Measurements from ENCODE around the gene INPP5D. TPM values are rescaled to one million over a fixed set of nuclear protein-coding genes. Genes with fewer than 3 reads are reported as not detected.

INPP5D gene
- total RNA-seq, 1 experiment from 2014 or later: 12.7 TPM

GRCh38 chr2:233135421-233135820, 75.3 kb downstream of the INPP5D start:
- H3K27ac ChIP-seq (ENCODE audit: insufficient read length, low read depth, low read length): no peak overlapping the region
- H3K27ac Mint-ChIP-seq: no peak overlapping the region
- no peaks in the 10 kb centered on the region; the same call in 1 of the 2 replicates for H3K4me1 ChIP-seq (ENCODE audit: insufficient read depth, low read length)
- no peak overlapping the region for H4K5ac ChIP-seq (ENCODE audit: insufficient read length, low read depth, low read length)
- no peak overlapping the region for H3K4ac ChIP-seq (ENCODE audit: low read depth, low read length)
- no peak overlapping the region for H2BK120ac ChIP-seq (ENCODE audit: low read depth, low read length, poor library complexity, severe bottlenecking)
- no peaks in the 10 kb centered on the region for H3K9me3 ChIP-seq (ENCODE audit: control insufficient read depth, low read depth, low read length)
- H3K4me1 Mint-ChIP-seq: peaks cover 31 to 32% of the 10 kb centered on the region in 2 experiments
- no peak overlapping the region for H2BK5ac ChIP-seq (ENCODE audit: insufficient read length, low read length)
- no peak overlapping the region for H2BK20ac ChIP-seq (ENCODE audit: low read depth, low read length, poor library complexity, severe bottlenecking)
- no peak overlapping the region for H2BK12ac ChIP-seq (ENCODE audit: insufficient read length, low read depth, low read length)
- H3K4me3 Mint-ChIP-seq: no peak overlapping the region
- H3K27me3 ChIP-seq (ENCODE audit: insufficient read depth, low read length): no peaks in the 10 kb centered on the region
- no peak for TF ChIP-seq CTCF (conservative IDR thresholded peaks at IDR 0.05)
- no peaks in the 10 kb centered on the region for H3K79me1 ChIP-seq (ENCODE audit: insufficient read depth, low read depth, low read length, poor library complexity, severe bottlenecking)
- no peaks in the 10 kb centered on the region; the same call in 1 of the 2 replicates for H3K27me3 Mint-ChIP-seq (ENCODE audit: low read depth)
- H4K8ac ChIP-seq (replicated peaks; ENCODE audit: insufficient read length, low read depth, low read length): no peak overlapping the region
- H2BK15ac ChIP-seq (ENCODE audit: low read depth, low read length): no peak overlapping the region
- no peak overlapping the region for H4K91ac ChIP-seq (ENCODE audit: insufficient read length, low read depth, low read length)
- no peak overlapping the region for H3K14ac ChIP-seq (ENCODE audit: insufficient read depth, low read length)
- no peak overlapping the region for H3K18ac ChIP-seq (ENCODE audit: insufficient read length, low read depth, low read length)
- WGBS (ENCODE audit: extremely low coverage, insufficient read length, low lambda C conversion rate): no CpG with 5 or more reads among the region's 1 CpG
- no peak overlapping the region for H2AFZ ChIP-seq (ENCODE audit: low read length)
- H3K23me2 ChIP-seq (ENCODE audit: insufficient read length, low read depth, low read length, poor library complexity, severe bottlenecking): no peaks in the 10 kb centered on the region
- H4K20me1 ChIP-seq (ENCODE audit: control insufficient read depth, insufficient read depth, insufficient read length): no peaks in the 10 kb centered on the region
- no peak for DNase-seq
- H3T11ph ChIP-seq (ENCODE audit: low read length): no peak overlapping the region
- H3K23ac ChIP-seq (ENCODE audit: insufficient read length, low read depth, low read length): no peak overlapping the region
- H3K9me3 Mint-ChIP-seq: peaks cover 7 to 12% of the 10 kb centered on the region in 2 experiments
- H3K4me2 ChIP-seq (ENCODE audit: insufficient read depth, insufficient read length, low read length): no peak overlapping the region
- H3K36me3 Mint-ChIP-seq (ENCODE audit: insufficient read depth in 1 of 3, low read depth in 3 of 3): peaks cover 6 to 13% (median 6%) of the 10 kb centered on the region in 3 experiments; a peak in 6 of 7 replicates
- no peak overlapping the region for H3K56ac ChIP-seq (ENCODE audit: insufficient read length, low read depth, low read length)
- no peaks in the 10 kb centered on the region for H3K79me2 ChIP-seq (ENCODE audit: insufficient read depth, low read length)
- H3K9ac ChIP-seq (ENCODE audit: extremely low read depth, insufficient read length, low read length): no peak overlapping the region
- H2AK5ac ChIP-seq (ENCODE audit: insufficient read length, low read length): no peak overlapping the region
